NCI-H446 treated with DMSO at 0.1 percent for 48 hours (cell line): ENCODE measurements around the gene MEOX2.

ENCODE experiments used
- DNase-seq: peaks from one replicate; lab custom pipeline; 2025; lab: John Stamatoyannopoulos, UW

Gene MEOX2

GRCh38 chr7:15681186-15681585 is 5.3 kb downstream of the MEOX2 start:
- no peak for DNase-seq

- DNase-seq = no peak
Observed at GRCh38 chr7:15680446-15680845, 6.0 kb downstream of the MEOX2 start.

- no peak for DNase-seq
Observed at GRCh38 chr7:15679306-15679705, 7.2 kb downstream of the MEOX2 start.

- DNase-seq = no peak
Observed at GRCh38 chr7:15678653-15679052, 7.8 kb downstream of the MEOX2 start.

- no peak for DNase-seq
Observed at GRCh38 chr7:15675379-15675778, 11.1 kb downstream of the MEOX2 start.

- no peak for DNase-seq
Observed at GRCh38 chr7:15674586-15674985, 11.9 kb downstream of the MEOX2 start.

- DNase-seq = no peak
Observed at GRCh38 chr7:15669443-15670090, 16.9 kb downstream of the MEOX2 start.

GRCh38 chr7:15667991-15668390 is 18.5 kb downstream of the MEOX2 start:
- DNase-seq = no peak

GRCh38 chr7:15662451-15662850 is 24.0 kb downstream of the MEOX2 start:
- DNase-seq = no peak

GRCh38 chr7:15658247-15658646 is 28.2 kb downstream of the MEOX2 start:
- DNase-seq = no peak

- no peak for DNase-seq
Observed at GRCh38 chr7:15652776-15653290, 33.6 kb downstream of the MEOX2 start.

GRCh38 chr7:15651693-15652092 is 34.8 kb downstream of the MEOX2 start:
- DNase-seq = no peak

- no peak for DNase-seq
Observed at GRCh38 chr7:15650787-15651186, 35.7 kb downstream of the MEOX2 start.

GRCh38 chr7:15648461-15648961 is 38.0 kb downstream of the MEOX2 start:
- DNase-seq = no peak

- DNase-seq = no peak
Observed at GRCh38 chr7:15647309-15647708, 39.2 kb downstream of the MEOX2 start.

GRCh38 chr7:15643000-15643705 is 43.3 kb downstream of the MEOX2 start:
- DNase-seq = no peak

GRCh38 chr7:15628876-15629275 is 57.6 kb downstream of the MEOX2 start:
- no peak for DNase-seq

- DNase-seq = no peak
Observed at GRCh38 chr7:15626041-15626440, 60.4 kb downstream of the MEOX2 start.

GRCh38 chr7:15625466-15625865 is 61.0 kb downstream of the MEOX2 start:
- DNase-seq = no peak

GRCh38 chr7:15621468-15621867 is 65.0 kb downstream of the MEOX2 start:
- DNase-seq = no peak

- DNase-seq = peak; percentile 20
Observed at GRCh38 chr7:15620491-15621185, 65.8 kb downstream of the MEOX2 start.

GRCh38 chr7:15618275-15618674 is 68.2 kb downstream of the MEOX2 start:
- DNase-seq = no peak

GRCh38 chr7:15612205-15612604 is 74.3 kb downstream of the MEOX2 start:
- DNase-seq = no peak
